Heart left ventricle (tissue), 16 donors: ENCODE measurements around the gene PEPD. TPM values are rescaled to one million over a fixed set of nuclear protein-coding genes. Genes with fewer than 3 reads are reported as not detected.

Experiments
- ATAC-seq, 4 donors: fragments of 200-7000 bp; cut with Tn5 transposase; one replicate each; pipeline ENCODE4 v1.9.1; 2020 to 2022; ENCODE audit warnings: moderate library complexity in 4 of 4, mild to moderate bottlenecking in 3 of 4, moderate number of reproducible peaks in 1 of 4
- DNase-seq, 5 donors: peaks; one replicate each; pipeline ENCODE4 v3.0.0-alpha.2; 2020
- H3K27ac ChIP-seq, 12 donors: fragments of 200-600 bp; sonication (generic) in 4 of 12; one replicate each; pipeline versions ENCODE4 v1.5.0 to v1.8.0; 2016 to 2022; ENCODE audit warnings: mild to moderate bottlenecking in 2 of 12
- H3K27me3 ChIP-seq, 9 donors: fragments of 200-600 bp; sonication (generic) in 2 of 9; one replicate each; pipeline versions ENCODE4 v1.5.1 to v1.8.0; 2016 to 2022; ENCODE audit warnings: mild to moderate bottlenecking in 3 of 9
- H3K36me3 ChIP-seq, 9 donors: fragments of 200-600 bp; sonication (generic) in 2 of 9; one replicate each; pipeline versions ENCODE4 v1.5.0 to v1.8.0; 2018 to 2022; ENCODE audit warnings: mild to moderate bottlenecking in 2 of 9
- H3K4me1 ChIP-seq, 12 donors: fragments of 200-600 bp; sonication (generic) in 4 of 12; one replicate each; pipeline versions ENCODE4 v1.5.0 to v1.8.0; 2016 to 2022; ENCODE audit warnings: mild to moderate bottlenecking in 3 of 12
- H3K4me3 ChIP-seq, 12 donors: fragments of 200-600 bp; sonication (generic) in 4 of 12; one replicate each; pipeline versions ENCODE4 v1.5.0 to v1.8.0; 2017 to 2022; ENCODE audit warnings: mild to moderate bottlenecking in 9 of 12, moderate library complexity in 4 of 12
- H3K9me3 ChIP-seq, 12 donors: fragments of 200-600 bp; sonication (generic) in 4 of 12; one replicate each; pipeline versions ENCODE4 v1.5.0 to v1.8.0; 2016 to 2022; ENCODE audit warnings: mild to moderate bottlenecking in 1 of 12
- POLR2A ChIP-seq, 2 donors: fragments of 450-650 bp; IDR thresholded peaks; one replicate each; pipeline ENCODE4 v1.6.1; 2017; ENCODE audit warnings: antibody characterized with exemption in 2 of 2, mild to moderate bottlenecking in 2 of 2, moderate library complexity in 2 of 2
- WGBS, 4 donors: extraction: QIAGEN DNeasy Blood & Tissue Kit in 2 of 4; methylation state at CpG; one replicate each; pipeline versions ENCODE4 v1.1.5 to v1.1.7; 2013 to 2018; 5-methylcytosine and 5-hydroxymethylcytosine counted together
- intact Hi-C, 10 donors: fragments of 100-400 bp; cut with DNase I; formaldehyde crosslinking; loops; one replicate each; pipeline versions ENCODE4 v1.11.1 to v1.14.2; 2022
- polyA plus RNA-seq, 2 donors: library from polyadenylated mRNA; stranded (reverse); fragments of 200-250 nt; gene quantifications; one replicate each; pipeline ENCODE4 v1.2.3, GENCODE V29; 2013
- total RNA-seq, 9 donors: library from RNA; depleted of rRNA in 2 of 9; stranded (reverse); fragments of >200 nt in 2 of 9; fragmentation: NEBNext Ultra II Directional in 3 of 9; extraction: Animal tissue kit (Norgen Biotek cat#: 25700) in 3 of 9; gene quantifications; one replicate each; pipeline versions ENCODE4 v1.1.0 to v1.2.4, GENCODE V29; 2016 to 2023
- TF ChIP-seq, protein P1 (sequence below), 12 donors: fragments of 200-600 bp; sonication (generic) in 4 of 12; IDR thresholded peaks; one replicate each; pipeline versions ENCODE4 v1.5.0 to v1.8.0; 2018 to 2022; ENCODE audit warnings: antibody characterized with exemption in 12 of 12, mild to moderate bottlenecking in 5 of 12
- donor health status: ischemic (EF 13 %, LVEDD 7.1; RV severe dilation, severe dysfunction).
- donor health status: healthy with polysubstance abuse.
- donor health status: DM: no; HTN: yes; CAD: no.
- donor health status: DM: no; HTN: no; CAD: no.
- donor health status: ischemic (EF 25% LVEDD 6.9; RV normal size, moderate dysfunction).
- donor health status: ischemic (EF 25% LVEDD 5.7; RV mildly dilated, moderate dysfunction).
- donor health status: healthy.
- donor health status: DM: yes; HTN: yes; CAD: no.
- donor health status: ischemic (EF 35%, LVEDD 5.7; RV mildly dilated, moderate dysfunction).
- donor health status: nonischemic (EF 11% LVEDD 7.7; RV severe dilation, severe dysfunction).
- donor health status: DM: yes; HTN: yes; CAD: no.
- donor health status: PGD.
- donor health status: ischemic (EF 29% LVEDD 5.4; RV normal size, mild dysfunction).
- donor health status: nonischemic (EF 23%, LVEDD 6.1; RV moderate dilation, normal function).

PEPD gene
- total and polyA plus RNA-seq, 11 donors = 19.4 to 45.7 (median 29.9) TPM

DNA sequence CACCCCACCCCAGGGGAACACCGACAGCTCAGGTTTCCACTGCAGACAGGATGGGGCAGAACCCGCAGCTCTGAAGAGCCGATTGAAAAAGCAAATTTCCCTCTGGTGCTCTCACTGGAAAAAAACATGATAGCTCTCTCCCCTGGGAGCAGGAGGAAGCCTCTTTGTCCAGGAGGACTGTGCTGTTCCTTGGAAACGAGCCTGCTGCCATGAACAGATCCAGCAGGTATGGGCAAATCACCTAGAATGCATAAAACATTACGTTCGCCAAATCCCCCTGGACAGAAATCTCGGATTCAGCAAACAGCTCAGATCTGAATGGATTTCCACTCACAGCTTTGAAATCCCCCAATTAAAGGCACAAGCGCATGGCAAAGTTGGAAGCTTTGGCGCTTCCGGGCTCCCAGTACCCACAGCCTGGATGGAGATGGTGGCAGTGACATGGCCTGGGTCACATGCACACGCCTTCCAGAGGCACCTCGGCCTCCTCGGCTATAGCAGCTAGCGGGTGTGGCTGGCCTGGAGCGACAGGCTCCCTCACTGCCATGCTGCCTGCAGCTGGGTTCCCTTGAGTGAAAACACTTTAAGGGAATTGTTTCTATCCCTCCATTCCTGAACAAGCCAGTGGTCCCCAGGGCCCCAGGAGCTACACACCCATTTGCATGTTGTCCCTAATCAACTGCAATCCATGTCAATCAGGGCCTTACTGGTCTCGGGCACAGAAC lies 89.0 kb downstream of the PEPD start:
- Histone ChIP-seq H3K4me1 (peaks cover 0 to 1% (median 0%) of the 10 kb centered on the region in 12 donors), H3K9me3 (no peaks in the 10 kb centered on the region), H3K27ac (no peak overlapping the region), H3K4me3 (no peak overlapping the region), H3K27me3 (no peaks in the 10 kb centered on the region), H3K36me3 (no peaks in the 10 kb centered on the region)
- intact Hi-C loops = loop anchor here in 3 of 10 donors (2.0 to 10.0 kb wide), 3 partner anchors 340 to 662 kb away; no protein-coding TSS in a partner anchor
- 67 to 78% (median 69%) methylated on average over 12 to 16 of the region's 16 CpGs for WGBS, 4 donors
- ATAC-seq (no peak), DNase-seq (peak in 1 of 5 donors; percentile 10)
- no peak for TF ChIP-seq POLR2A (IDR thresholded peaks at IDR 0.05)

DNA sequence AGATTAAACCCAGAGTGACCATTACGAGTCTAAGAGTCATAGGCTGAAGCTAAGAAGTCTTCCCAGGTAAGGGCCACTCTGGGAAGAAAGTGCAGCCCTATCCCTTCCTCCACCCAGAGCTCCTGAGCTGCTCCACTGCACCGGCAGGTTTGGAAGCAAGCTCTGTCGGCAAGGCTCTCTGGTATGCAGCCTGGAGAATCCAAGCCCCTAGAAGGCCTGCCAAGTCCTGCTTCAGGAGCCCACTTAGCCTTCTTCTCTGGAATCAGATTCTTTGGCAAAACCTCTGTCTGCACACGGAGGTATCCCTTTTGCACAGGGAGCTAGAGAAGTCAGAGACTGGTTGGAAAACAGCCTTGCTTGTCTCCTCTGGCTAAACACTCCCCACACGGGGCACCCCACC lies 89.6 kb downstream of the PEPD start:
- Histone ChIP-seq H3K27ac (no peak overlapping the region), H3K9me3 (no peaks in the 10 kb centered on the region), H3K36me3 (no peaks in the 10 kb centered on the region), H3K4me1 (no peaks in the 10 kb centered on the region), H3K4me3 (no peak overlapping the region), H3K27me3 (no peaks in the 10 kb centered on the region)
- 41 to 46% (median 43%) methylated on average over 5 of the region's 5 CpGs for WGBS, 4 donors
- intact Hi-C loops = loop anchor here in 3 of 10 donors (2.0 to 10.0 kb wide), 3 partner anchors 340 to 663 kb away; no protein-coding TSS in a partner anchor
- peak in 1 of 5 donors; percentile 9 for DNase-seq
- TF ChIP-seq POLR2A (IDR thresholded peaks at IDR 0.05) = no peak
- TF ChIP-seq, protein P1, sequence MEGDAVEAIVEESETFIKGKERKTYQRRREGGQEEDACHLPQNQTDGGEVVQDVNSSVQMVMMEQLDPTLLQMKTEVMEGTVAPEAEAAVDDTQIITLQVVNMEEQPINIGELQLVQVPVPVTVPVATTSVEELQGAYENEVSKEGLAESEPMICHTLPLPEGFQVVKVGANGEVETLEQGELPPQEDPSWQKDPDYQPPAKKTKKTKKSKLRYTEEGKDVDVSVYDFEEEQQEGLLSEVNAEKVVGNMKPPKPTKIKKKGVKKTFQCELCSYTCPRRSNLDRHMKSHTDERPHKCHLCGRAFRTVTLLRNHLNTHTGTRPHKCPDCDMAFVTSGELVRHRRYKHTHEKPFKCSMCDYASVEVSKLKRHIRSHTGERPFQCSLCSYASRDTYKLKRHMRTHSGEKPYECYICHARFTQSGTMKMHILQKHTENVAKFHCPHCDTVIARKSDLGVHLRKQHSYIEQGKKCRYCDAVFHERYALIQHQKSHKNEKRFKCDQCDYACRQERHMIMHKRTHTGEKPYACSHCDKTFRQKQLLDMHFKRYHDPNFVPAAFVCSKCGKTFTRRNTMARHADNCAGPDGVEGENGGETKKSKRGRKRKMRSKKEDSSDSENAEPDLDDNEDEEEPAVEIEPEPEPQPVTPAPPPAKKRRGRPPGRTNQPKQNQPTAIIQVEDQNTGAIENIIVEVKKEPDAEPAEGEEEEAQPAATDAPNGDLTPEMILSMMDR (IDR thresholded peaks at IDR 0.05) = no peak
- no peak for ATAC-seq

DNA sequence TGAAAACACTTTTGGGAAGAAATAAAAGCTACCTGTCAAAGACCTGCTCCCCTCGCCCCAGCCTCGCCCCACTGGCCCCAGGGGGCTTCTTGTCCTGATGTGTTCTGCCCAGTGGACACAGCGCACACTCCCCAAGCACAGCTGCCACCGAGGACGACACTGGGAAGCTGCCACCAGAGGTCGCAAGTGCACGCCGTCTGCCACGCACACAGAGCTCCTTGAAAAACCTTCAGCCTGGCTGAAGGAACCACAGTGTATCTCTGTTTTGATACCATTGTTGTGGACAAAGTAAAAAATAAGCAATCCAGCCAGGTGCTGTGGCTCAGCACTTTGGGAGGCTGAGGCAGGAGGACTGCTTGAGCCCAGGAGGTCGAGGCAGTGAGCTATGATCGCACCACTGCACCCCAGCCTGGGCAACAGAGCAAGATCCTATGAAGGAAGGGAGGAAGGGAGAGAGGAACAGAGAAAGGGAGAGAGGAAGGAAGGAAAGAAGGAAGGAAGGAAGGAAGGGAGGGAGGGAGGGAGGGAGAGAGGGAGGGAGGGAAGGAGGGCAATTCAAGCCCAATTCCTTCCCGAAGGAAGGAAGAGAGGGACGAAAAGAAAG lies 90.8 kb downstream of the PEPD start:
- no peaks in the 10 kb centered on the region for H3K36me3 ChIP-seq
- peak in 3 of 4 donors; percentile 73 to 84 (median 78) for ATAC-seq
- 31 to 34% (median 32%) methylated on average over 13 of the region's 13 CpGs for WGBS, 4 donors
- H3K27me3 ChIP-seq = no peaks in the 10 kb centered on the region
- no peak for TF ChIP-seq POLR2A (IDR thresholded peaks at IDR 0.05)
- TF ChIP-seq, protein P1 (IDR thresholded peaks at IDR 0.05) = peak; percentile 60 to 84 (median 74)
- peak; percentile 54 to 82 (median 67) for DNase-seq
- intact Hi-C loops = loop anchor here in 9 of 10 donors (1.0 to 10.0 kb wide), 5 partner anchors 340 to 664 kb away; no protein-coding TSS in a partner anchor
- no peaks in the 10 kb centered on the region for H3K9me3 ChIP-seq
- no peaks in the 10 kb centered on the region for H3K4me1 ChIP-seq
- H3K27ac ChIP-seq = no peak overlapping the region
- H3K4me3 ChIP-seq = no peak overlapping the region

DNA sequence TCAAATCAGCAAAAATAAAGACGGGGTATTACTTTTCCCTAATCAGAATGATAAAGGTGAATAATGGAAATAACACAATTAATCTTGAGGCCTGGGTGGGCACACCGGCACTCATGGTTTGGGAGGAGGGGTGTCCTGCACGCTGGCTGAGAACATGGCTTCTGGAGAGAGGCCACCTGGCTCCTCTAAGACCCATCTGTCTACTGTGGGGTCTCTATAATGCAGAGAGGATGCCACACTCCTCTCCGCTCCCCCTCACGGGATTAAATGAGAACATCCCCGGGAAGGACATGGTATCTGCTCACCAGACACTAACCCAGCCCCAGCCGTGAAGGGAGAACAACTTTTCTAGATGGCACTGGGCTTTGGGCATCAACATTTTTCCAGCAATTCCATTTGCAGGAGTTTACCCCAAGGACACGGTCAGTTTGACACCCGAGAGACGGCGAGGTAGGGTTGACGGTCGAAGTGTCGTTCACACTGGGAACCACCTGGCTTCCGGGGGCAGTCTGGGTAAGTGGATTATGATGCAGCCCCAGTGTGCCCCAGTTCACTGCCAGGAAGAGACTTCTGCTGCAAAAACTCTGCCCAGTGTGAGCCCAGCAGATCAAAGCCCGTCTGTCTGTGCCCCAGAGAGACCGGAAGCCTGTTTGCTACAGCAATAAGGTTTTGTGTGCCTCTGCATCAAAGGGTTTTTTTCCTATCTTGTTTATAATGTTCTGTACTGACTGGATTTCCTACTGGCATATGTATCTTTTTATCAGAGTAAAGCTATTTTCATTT lies 91.5 kb downstream of the PEPD start:
- no peak overlapping the region for H3K4me3 ChIP-seq
- no peaks in the 10 kb centered on the region for H3K27me3 ChIP-seq
- ATAC-seq = no peak
- no peaks in the 10 kb centered on the region for H3K36me3 ChIP-seq
- no peaks in the 10 kb centered on the region for H3K4me1 ChIP-seq
- no peak overlapping the region for H3K27ac ChIP-seq
- TF ChIP-seq, protein P1 (IDR thresholded peaks at IDR 0.05) = no peak
- TF ChIP-seq POLR2A (IDR thresholded peaks at IDR 0.05) = no peak
- no peaks in the 10 kb centered on the region for H3K9me3 ChIP-seq
- 68 to 78% (median 72%) methylated on average over 17 of the region's 17 CpGs for WGBS, 4 donors
- intact Hi-C loops = loop anchor here in 9 of 10 donors (1.0 to 10.0 kb wide), 5 partner anchors 340 to 665 kb away; no protein-coding TSS in a partner anchor
- peak in 1 of 5 donors; percentile 17 for DNase-seq
